Spleen (tissue), 7 donors: ENCODE measurements around the gene NFE2L2.

Experiments used
- POLR2A ChIP-seq, 3 donors: fragments of 450-650 bp; IDR thresholded peaks; one replicate each; pipeline ENCODE4 v1.5.1; 2017; ENCODE audit warnings: antibody characterized with exemption in 3 of 3, mild to moderate bottlenecking in 1 of 3
- TF ChIP-seq, protein P1 (sequence below), 11 experiments: fragments of 200-600 bp in 7 of 11; fragments of 450-650 bp in 4 of 11; sonication (generic) in 4 of 11; IDR thresholded peaks in 8 of 11; conservative IDR thresholded peaks in 3 of 11; 1 replicate in 7 of 11; 2 replicates in 4 of 11; pipeline versions ENCODE4 v1.4.0 to v1.8.0; 2016 to 2021; ENCODE audit warnings: antibody characterized with exemption in 11 of 11, inconsistent platforms in 4 of 11, mild to moderate bottlenecking in 1 of 11
- donor health status: DM: no; HTN: no; CAD: no; lungs with moderate emphysema.
- donor health status: DM: no; HTN: no; CAD: no.
- donor health status: DM: no; HTN: no; CAD: no.

DNA sequence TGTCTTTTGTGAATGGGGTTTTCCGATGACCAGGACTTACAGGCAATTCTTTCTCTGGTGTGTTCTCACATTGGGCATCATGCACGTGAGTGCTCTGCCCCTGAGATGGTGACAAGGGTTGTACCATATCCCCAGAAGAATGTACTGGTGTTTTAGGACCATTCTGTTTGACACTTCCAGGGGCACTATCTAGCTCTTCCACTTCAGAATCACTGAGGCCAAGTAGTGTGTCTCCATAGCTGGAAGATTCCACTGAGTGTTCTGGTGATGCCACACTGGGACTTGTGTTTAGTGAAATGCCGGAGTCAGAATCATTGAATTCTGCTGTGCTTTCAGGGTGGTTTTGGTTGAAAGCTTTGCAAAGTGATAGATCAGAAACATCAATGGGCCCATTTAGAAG is 33.3 kb downstream of the NFE2L2 start:
- TF ChIP-seq, protein P1, sequence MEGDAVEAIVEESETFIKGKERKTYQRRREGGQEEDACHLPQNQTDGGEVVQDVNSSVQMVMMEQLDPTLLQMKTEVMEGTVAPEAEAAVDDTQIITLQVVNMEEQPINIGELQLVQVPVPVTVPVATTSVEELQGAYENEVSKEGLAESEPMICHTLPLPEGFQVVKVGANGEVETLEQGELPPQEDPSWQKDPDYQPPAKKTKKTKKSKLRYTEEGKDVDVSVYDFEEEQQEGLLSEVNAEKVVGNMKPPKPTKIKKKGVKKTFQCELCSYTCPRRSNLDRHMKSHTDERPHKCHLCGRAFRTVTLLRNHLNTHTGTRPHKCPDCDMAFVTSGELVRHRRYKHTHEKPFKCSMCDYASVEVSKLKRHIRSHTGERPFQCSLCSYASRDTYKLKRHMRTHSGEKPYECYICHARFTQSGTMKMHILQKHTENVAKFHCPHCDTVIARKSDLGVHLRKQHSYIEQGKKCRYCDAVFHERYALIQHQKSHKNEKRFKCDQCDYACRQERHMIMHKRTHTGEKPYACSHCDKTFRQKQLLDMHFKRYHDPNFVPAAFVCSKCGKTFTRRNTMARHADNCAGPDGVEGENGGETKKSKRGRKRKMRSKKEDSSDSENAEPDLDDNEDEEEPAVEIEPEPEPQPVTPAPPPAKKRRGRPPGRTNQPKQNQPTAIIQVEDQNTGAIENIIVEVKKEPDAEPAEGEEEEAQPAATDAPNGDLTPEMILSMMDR (IDR thresholded peaks at IDR 0.05 in 8 of 11, conservative IDR thresholded peaks at IDR 0.05 in 3 of 11): no peak
- TF ChIP-seq POLR2A (IDR thresholded peaks at IDR 0.05): no peak
